Frontal cortex (tissue), 4 donors: Measurements from ENCODE around the gene SNAP23. TPM values are rescaled to one million over a fixed set of nuclear protein-coding genes. Genes with fewer than 3 reads are reported as not detected.

ENCODE experiments used
- DNase-seq, 2 donors: peaks; one replicate each; pipeline ENCODE4 v3.0.0; 2012; ENCODE audit warnings: low spot score in 2 of 2
- FAIRE-seq: peaks from 2 replicates; lab custom pipeline; 2012; peaks lifted over from hg19 to GRCh38; lab: Jason Lieb, UNC
- total RNA-seq: library from RNA; depleted of rRNA; stranded (reverse); fragments of >200 nt; gene quantifications from one replicate; pipeline ENCODE4 v1.2.3, GENCODE V29; 2014
- donor health status: control.
- donor health status: control.
- donor health status: control.

SNAP23 gene
- 22.4 TPM for total RNA-seq

- FAIRE-seq (no peak), DNase-seq (peak; percentile 86 to 87)
Observed at GRCh38 chr15:42495361-42496212, at the start of gene SNAP23. SNAP23 (plus strand) TSS chr15:42495634; CDS start chr15:42511847, 16,213 bp downstream.

GRCh38 chr15:42447599-42447998, 47.8 kb upstream of the SNAP23 start:
- DNase-seq (no peak), FAIRE-seq (no peak)

GRCh38 chr15:42448281-42448680, 47.2 kb upstream of the SNAP23 start:
- DNase-seq (no peak), FAIRE-seq (no peak)

- no peak for FAIRE-seq
- DNase-seq = no peak
Observed at GRCh38 chr15:42449770-42450424, 45.5 kb upstream of the SNAP23 start.

- FAIRE-seq (no peak), DNase-seq (no peak)
Observed at GRCh38 chr15:42450425-42450790, 45.0 kb upstream of the SNAP23 start.

- no peak for FAIRE-seq
- no peak for DNase-seq
Observed at GRCh38 chr15:42453826-42454225, 41.6 kb upstream of the SNAP23 start.

GRCh38 chr15:42456531-42456930, 38.9 kb upstream of the SNAP23 start:
- DNase-seq (no peak), FAIRE-seq (no peak)

GRCh38 chr15:42456971-42457370, 38.5 kb upstream of the SNAP23 start:
- DNase-seq (no peak), FAIRE-seq (no peak)

GRCh38 chr15:42457445-42458442, 37.7 kb upstream of the SNAP23 start:
- no peak for FAIRE-seq

GRCh38 chr15:42461261-42461660, 34.2 kb upstream of the SNAP23 start:
- FAIRE-seq (no peak), DNase-seq (no peak)

More at GRCh38 chr15:42457445-42458442, 37.7 kb upstream of the SNAP23 start:
- peak in 1 of 2 donors; percentile 27 for DNase-seq

- DNase-seq = no peak
- no peak for FAIRE-seq
Observed at GRCh38 chr15:42465520-42466259, 29.7 kb upstream of the SNAP23 start.

- FAIRE-seq (no peak), DNase-seq (no peak)
Observed at GRCh38 chr15:42471002-42471401, 24.4 kb upstream of the SNAP23 start.

GRCh38 chr15:42474827-42475226, 20.6 kb upstream of the SNAP23 start:
- no peak for FAIRE-seq

GRCh38 chr15:42482701-42483100, 12.7 kb upstream of the SNAP23 start:
- FAIRE-seq = no peak
- DNase-seq = no peak

More at GRCh38 chr15:42474827-42475226, 20.6 kb upstream of the SNAP23 start:
- no peak for DNase-seq

- no peak for DNase-seq
- no peak for FAIRE-seq
Observed at GRCh38 chr15:42483677-42484076, 11.8 kb upstream of the SNAP23 start.

- DNase-seq (peak; percentile 27 to 39), FAIRE-seq (no peak)
Observed at GRCh38 chr15:42490291-42490670, 5.2 kb upstream of the SNAP23 start.

GRCh38 chr15:42490671-42491538, 4.5 kb upstream of the SNAP23 start, which contains the start of gene ZNF106:
ZNF106 (minus strand) TSS chr15:42491141; CDS start chr15:42472289, 18,852 bp downstream.
- no peak for FAIRE-seq
- peak; percentile 80 to 85 for DNase-seq

GRCh38 chr15:42491539-42492225, 3.8 kb upstream of the SNAP23 start:
- no peak for DNase-seq

More at GRCh38 chr15:42491539-42492225, 3.8 kb upstream of the SNAP23 start:
- no peak for FAIRE-seq
